IMR-90 (cell line): Measurements from ENCODE around the gene FKBP14.

Source experiments
- BHLHE40 ChIP-seq: fragments of 150-350 bp; IDR thresholded peaks from 2 replicates; pipeline ENCODE4 v1.6.1; 2016; ENCODE audit warnings: mild to moderate bottlenecking, low read depth, low read length
- CEBPB ChIP-seq: IDR thresholded peaks from 2 replicates; pipeline ENCODE4 v1.6.1; 2012; ENCODE audit warnings: low read depth, low read length, improper control_type of control experiment
- FOS ChIP-seq: fragments of 150-350 bp; IDR thresholded peaks from 2 replicates; pipeline ENCODE4 v1.6.1; 2016; ENCODE audit warnings: low read depth, low read length
- MAFK ChIP-seq: IDR thresholded peaks from 2 replicates; pipeline ENCODE4 v1.6.1; 2012; ENCODE audit warnings: low read depth, low read length, improper control_type of control experiment
- MXI1 ChIP-seq: IDR thresholded peaks from 2 replicates; pipeline ENCODE4 v1.6.1; 2012; ENCODE audit warnings: low read depth, mild to moderate bottlenecking, low read length, moderate library complexity, borderline replicate concordance
- POLR2A ChIP-seq: IDR thresholded peaks from 2 replicates; pipeline ENCODE4 v1.6.1; 2012; ENCODE audit warnings: mild to moderate bottlenecking, low read depth, low read length
- RAD21 ChIP-seq: IDR thresholded peaks from 2 replicates; pipeline ENCODE4 v1.6.1; 2012; ENCODE audit warnings: low read length, improper control_type of control experiment
- RCOR1 ChIP-seq: IDR thresholded peaks from 2 replicates; pipeline ENCODE4 v1.6.1; 2012; ENCODE audit warnings: mild to moderate bottlenecking, low read length, improper control_type of control experiment; ENCODE audit not compliant: insufficient replicate concordance
- RFX5 ChIP-seq: IDR thresholded peaks from 2 replicates; pipeline ENCODE4 v1.8.0; 2012; ENCODE audit warnings: low read depth, mild to moderate bottlenecking, low read length, moderate library complexity
- SMC3 ChIP-seq: fragments of 150-350 bp; IDR thresholded peaks from 2 replicates; pipeline ENCODE4 v1.6.1; 2016; ENCODE audit warnings: low read depth, mild to moderate bottlenecking, antibody characterized with exemption, low read length, moderate library complexity
- TF ChIP-seq, protein P1 (sequence below): conservative IDR thresholded peaks from 2 replicates; pipeline ENCODE4 v1.5.1; 2012; ENCODE audit warnings: mild to moderate bottlenecking, low read depth, low read length, improper control_type of control experiment
- TF ChIP-seq, protein P2 (sequence below): fragments of 150-350 bp; IDR thresholded peaks from 2 replicates; pipeline ENCODE4 v1.6.1; 2017; ENCODE audit warnings: mild to moderate bottlenecking, antibody characterized with exemption, low read length, low read depth

GRCh38 chr7:29989257-29989995, 37.1 kb downstream of the FKBP14 start, which contains the start of gene SCRN1:
- TF ChIP-seq, protein P1, sequence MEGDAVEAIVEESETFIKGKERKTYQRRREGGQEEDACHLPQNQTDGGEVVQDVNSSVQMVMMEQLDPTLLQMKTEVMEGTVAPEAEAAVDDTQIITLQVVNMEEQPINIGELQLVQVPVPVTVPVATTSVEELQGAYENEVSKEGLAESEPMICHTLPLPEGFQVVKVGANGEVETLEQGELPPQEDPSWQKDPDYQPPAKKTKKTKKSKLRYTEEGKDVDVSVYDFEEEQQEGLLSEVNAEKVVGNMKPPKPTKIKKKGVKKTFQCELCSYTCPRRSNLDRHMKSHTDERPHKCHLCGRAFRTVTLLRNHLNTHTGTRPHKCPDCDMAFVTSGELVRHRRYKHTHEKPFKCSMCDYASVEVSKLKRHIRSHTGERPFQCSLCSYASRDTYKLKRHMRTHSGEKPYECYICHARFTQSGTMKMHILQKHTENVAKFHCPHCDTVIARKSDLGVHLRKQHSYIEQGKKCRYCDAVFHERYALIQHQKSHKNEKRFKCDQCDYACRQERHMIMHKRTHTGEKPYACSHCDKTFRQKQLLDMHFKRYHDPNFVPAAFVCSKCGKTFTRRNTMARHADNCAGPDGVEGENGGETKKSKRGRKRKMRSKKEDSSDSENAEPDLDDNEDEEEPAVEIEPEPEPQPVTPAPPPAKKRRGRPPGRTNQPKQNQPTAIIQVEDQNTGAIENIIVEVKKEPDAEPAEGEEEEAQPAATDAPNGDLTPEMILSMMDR, result no peak
- TF ChIP-seq RFX5, result no peak
- TF ChIP-seq, protein P2, sequence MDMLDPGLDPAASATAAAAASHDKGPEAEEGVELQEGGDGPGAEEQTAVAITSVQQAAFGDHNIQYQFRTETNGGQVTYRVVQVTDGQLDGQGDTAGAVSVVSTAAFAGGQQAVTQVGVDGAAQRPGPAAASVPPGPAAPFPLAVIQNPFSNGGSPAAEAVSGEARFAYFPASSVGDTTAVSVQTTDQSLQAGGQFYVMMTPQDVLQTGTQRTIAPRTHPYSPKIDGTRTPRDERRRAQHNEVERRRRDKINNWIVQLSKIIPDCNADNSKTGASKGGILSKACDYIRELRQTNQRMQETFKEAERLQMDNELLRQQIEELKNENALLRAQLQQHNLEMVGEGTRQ, result peak; percentile 35; the same call in 1 of the 2 replicates
- no peak; the same call in 1 of the 2 replicates for TF ChIP-seq POLR2A
- TF ChIP-seq BHLHE40, result no peak
- TF ChIP-seq RAD21, result no peak
- no peak for TF ChIP-seq MAFK
- TF ChIP-seq MXI1, result no peak
- TF ChIP-seq RCOR1, result no peak
- no peak for TF ChIP-seq CEBPB
- no peak for TF ChIP-seq FOS
- no peak for TF ChIP-seq SMC3
